ENCODE data around the gene PSMA5.
"Not testable (repeated sequence)": the region's sequence is repeated elsewhere in the genome, so short reads cannot be mapped to it uniquely, and the experiment has no call there.

PSMA5 gene

GRCh38 chr1:109426281-109427170 is at the start of gene PSMA5:
PSMA5 (minus strand) TSS chr1:109426448; CDS start chr1:109426330, 118 bp downstream.
- no peaks in the 10 kb centered on the region for H3K9me3 Mint-ChIP-seq
- peak; percentile 94 to 97 for DNase-seq
- H3K27ac Mint-ChIP-seq: peak within 1 kb of the TSS; percentile 98
- H3K27me3 Mint-ChIP-seq: no peaks in the 10 kb centered on the region
- ATAC-seq: peak; percentile 97
- peaks cover 50% of the 10 kb centered on the region for H3K4me1 Mint-ChIP-seq
- peak within 1 kb of the TSS; percentile 93 to 95 for H3K4me3 Mint-ChIP-seq

GRCh38 chr1:109475261-109475660 is 49.0 kb upstream of the PSMA5 start:
- no peak for ATAC-seq
- peaks cover 72% of the 10 kb centered on the region for H3K27me3 Mint-ChIP-seq
- H3K27ac Mint-ChIP-seq: no peak overlapping the region
- no peak overlapping the region for H3K4me3 Mint-ChIP-seq
- no peaks in the 10 kb centered on the region for H3K9me3 Mint-ChIP-seq
- DNase-seq: no peak
- peaks cover 5% of the 10 kb centered on the region for H3K4me1 Mint-ChIP-seq

GRCh38 chr1:109474697-109475096 is 48.4 kb upstream of the PSMA5 start:
- H3K4me1 Mint-ChIP-seq: peaks cover 5% of the 10 kb centered on the region
- no peak for DNase-seq
- H3K27ac Mint-ChIP-seq: no peak overlapping the region
- H3K27me3 Mint-ChIP-seq: peaks cover 71% of the 10 kb centered on the region
- ATAC-seq: no peak
- no peaks in the 10 kb centered on the region for H3K9me3 Mint-ChIP-seq
- no peak overlapping the region for H3K4me3 Mint-ChIP-seq

GRCh38 chr1:109473284-109474057 is 47.2 kb upstream of the PSMA5 start:
- H3K9me3 Mint-ChIP-seq, H3K4me3 Mint-ChIP-seq, ATAC-seq, DNase-seq, H3K4me1 Mint-ChIP-seq: not testable (repeated sequence)
- peaks cover 65% of the 10 kb centered on the region for H3K27me3 Mint-ChIP-seq
- peak overlapping the region in 1 of 2 donors; percentile 48 for H3K27ac Mint-ChIP-seq

- H3K27me3 Mint-ChIP-seq: peaks cover 65% of the 10 kb centered on the region
- ATAC-seq: no peak
- H3K9me3 Mint-ChIP-seq: no peaks in the 10 kb centered on the region
- H3K27ac Mint-ChIP-seq: no peak overlapping the region
- no peak for DNase-seq
- peaks cover 13% of the 10 kb centered on the region for H3K4me1 Mint-ChIP-seq
- no peak overlapping the region for H3K4me3 Mint-ChIP-seq
Measured at GRCh38 chr1:109472779-109473178, 46.5 kb upstream of the PSMA5 start.

GRCh38 chr1:109470245-109470644 is 44.0 kb upstream of the PSMA5 start:
- ATAC-seq (no peak), DNase-seq (no peak)
- H3K4me1 Mint-ChIP-seq: peaks cover 19% of the 10 kb centered on the region
- H3K27ac Mint-ChIP-seq: no peak overlapping the region
- H3K9me3 Mint-ChIP-seq: no peaks in the 10 kb centered on the region
- H3K27me3 Mint-ChIP-seq: peaks cover 80% of the 10 kb centered on the region
- no peak overlapping the region for H3K4me3 Mint-ChIP-seq

- peaks cover 19% of the 10 kb centered on the region for H3K4me1 Mint-ChIP-seq
- H3K27me3 Mint-ChIP-seq: peaks cover 83% of the 10 kb centered on the region
- no peak overlapping the region for H3K4me3 Mint-ChIP-seq
- H3K9me3 Mint-ChIP-seq: no peaks in the 10 kb centered on the region
- ATAC-seq (no peak), DNase-seq (no peak)
- H3K27ac Mint-ChIP-seq: no peak overlapping the region
Measured at GRCh38 chr1:109468903-109469302, 42.7 kb upstream of the PSMA5 start.

GRCh38 chr1:109468061-109468460 is 41.8 kb upstream of the PSMA5 start:
- peaks cover 19% of the 10 kb centered on the region for H3K4me1 Mint-ChIP-seq
- no peak overlapping the region for H3K27ac Mint-ChIP-seq
- H3K9me3 Mint-ChIP-seq: no peaks in the 10 kb centered on the region
- H3K4me3 Mint-ChIP-seq: no peak overlapping the region
- DNase-seq (no peak), ATAC-seq (no peak)
- peaks cover 87% of the 10 kb centered on the region for H3K27me3 Mint-ChIP-seq

GRCh38 chr1:109467301-109467777 is 41.1 kb upstream of the PSMA5 start:
- DNase-seq (no peak), ATAC-seq (peak; percentile 33)
- H3K27ac Mint-ChIP-seq: no peak overlapping the region
- H3K4me1 Mint-ChIP-seq: peaks cover 19% of the 10 kb centered on the region
- no peaks in the 10 kb centered on the region for H3K9me3 Mint-ChIP-seq
- H3K4me3 Mint-ChIP-seq: peak overlapping the region; percentile 41 to 58
- H3K27me3 Mint-ChIP-seq: peaks cover 87% of the 10 kb centered on the region

GRCh38 chr1:109466452-109467300 is 40.4 kb upstream of the PSMA5 start, which contains the start of gene SYPL2:
SYPL2 (plus strand) TSS chr1:109466546; CDS start chr1:109466844, 298 bp downstream.
- Mint-ChIP-seq H3K4me1 (peaks cover 19% of the 10 kb centered on the region), H3K4me3 (peak within 1 kb of the TSS; percentile 58 to 72), H3K27ac (no peak within 1 kb of the TSS), H3K27me3 (peaks cover 91% of the 10 kb centered on the region), H3K9me3 (no peaks in the 10 kb centered on the region)
- ATAC-seq (peak; percentile 77), DNase-seq (no peak)

GRCh38 chr1:109466125-109466451 is 39.8 kb upstream of the PSMA5 start:
- DNase-seq: no peak
- Mint-ChIP-seq H3K4me3 (peak overlapping the region; percentile 58 to 72), H3K27me3 (peaks cover 92% of the 10 kb centered on the region), H3K27ac (no peak overlapping the region), H3K9me3 (no peaks in the 10 kb centered on the region), H3K4me1 (peaks cover 19% of the 10 kb centered on the region)
- ATAC-seq: no peak

GRCh38 chr1:109457819-109458218 is 31.6 kb upstream of the PSMA5 start:
- ATAC-seq (no peak), DNase-seq (no peak)
- Mint-ChIP-seq H3K27me3 (peaks cover 37% of the 10 kb centered on the region), H3K4me3 (no peak overlapping the region), H3K27ac (no peak overlapping the region), H3K9me3 (peaks cover 12 to 15% of the 10 kb centered on the region in 2 donors), H3K4me1 (no peaks in the 10 kb centered on the region)

GRCh38 chr1:109454497-109455133 is 28.4 kb upstream of the PSMA5 start:
- ATAC-seq (no peak), DNase-seq (no peak)
- Mint-ChIP-seq H3K9me3 (peaks cover 12 to 15% of the 10 kb centered on the region in 2 donors), H3K4me3 (no peak overlapping the region), H3K27ac (no peak overlapping the region), H3K27me3 (peaks cover 27% of the 10 kb centered on the region), H3K4me1 (no peaks in the 10 kb centered on the region)

GRCh38 chr1:109447524-109447923 is 21.3 kb upstream of the PSMA5 start:
- Mint-ChIP-seq H3K27ac (no peak overlapping the region), H3K4me3 (no peak overlapping the region), H3K9me3 (no peaks in the 10 kb centered on the region), H3K4me1 (no peaks in the 10 kb centered on the region), H3K27me3 (peaks cover 36% of the 10 kb centered on the region)
- DNase-seq (no peak), ATAC-seq (no peak)

All from stimulated activated naive CD8-positive, alpha-beta T cell treated with anti-CD3 and anti-CD28 coated beads, Interleukin-15, amount 100 ng/mL, for 72 hours (primary cell).